Measurements from ENCODE around the gene ABI2. TPM values are rescaled to one million over a fixed set of nuclear protein-coding genes. Genes with fewer than 3 reads are reported as not detected.
"Not testable (repeated sequence)": the region's sequence is repeated elsewhere in the genome, so short reads cannot be mapped to it uniquely, and the experiment has no call there.

ABI2 gene
- 10 to 100 TPM; 19.8 to 25.1 (median 22.8) TPM for total RNA-seq

DNA sequence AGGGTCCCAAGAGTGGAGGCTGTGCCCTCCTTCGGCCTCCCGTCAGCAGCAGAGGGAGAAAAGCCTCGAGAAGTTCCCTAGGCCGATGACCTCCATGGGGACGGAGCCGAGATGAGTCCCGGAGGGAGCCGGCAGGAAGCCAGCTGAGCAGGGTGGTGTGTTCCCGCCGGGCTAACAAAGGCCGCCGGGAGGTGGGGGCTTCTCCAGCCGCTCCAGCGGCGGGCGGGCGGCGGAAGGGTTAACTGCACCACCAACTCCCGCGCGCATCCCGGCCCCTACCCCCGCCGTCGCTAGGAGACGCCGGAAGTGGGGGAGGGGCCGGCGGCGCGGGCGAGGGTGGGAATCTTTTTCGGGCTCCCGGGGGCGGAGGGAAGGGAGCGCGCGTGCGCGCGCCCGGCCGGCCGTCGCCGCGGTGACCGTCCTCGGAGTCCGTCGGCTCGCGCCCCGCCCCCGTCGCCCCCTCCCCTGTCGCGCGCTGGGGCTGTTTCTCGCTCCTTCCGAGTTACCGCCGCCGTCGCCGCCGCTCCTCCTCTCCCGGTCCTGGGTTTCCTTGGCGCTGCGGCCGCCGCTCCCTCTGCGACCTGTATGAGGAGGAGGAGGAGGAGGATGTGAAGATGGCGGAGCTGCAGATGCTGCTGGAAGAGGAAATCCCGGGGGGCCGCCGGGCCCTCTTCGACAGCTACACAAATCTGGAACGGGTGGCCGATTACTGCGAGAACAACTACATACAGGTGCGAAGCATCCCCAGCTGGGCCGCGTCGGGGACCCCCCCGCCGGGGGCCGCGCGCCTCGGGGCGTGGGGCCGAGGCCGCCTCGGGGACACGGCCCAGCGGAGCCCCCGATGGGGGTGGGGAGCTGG is at the start of gene ABI2:
Gene ABI2 (plus strand): TSS at position 494 of the 859 bp plus-strand sequence. CDS start 121 bp downstream, at position 615.
- DNase-seq (ENCODE audit: low spot score) (peak; percentile 64), ATAC-seq (ENCODE audit: low FRiP score) (peak; percentile 92)
- no peak for TF ChIP-seq CTCF (IDR thresholded peaks at IDR 0.05)

- ATAC-seq (ENCODE audit: low FRiP score) (no peak), DNase-seq (ENCODE audit: low spot score) (no peak)
- TF ChIP-seq CTCF (IDR thresholded peaks at IDR 0.05), result no peak
Measured at GRCh38 chr2:203279288-203279687, 48.9 kb upstream of the ABI2 start.

- no peak for ATAC-seq (ENCODE audit: low FRiP score)
- TF ChIP-seq CTCF (IDR thresholded peaks at IDR 0.05), result no peak
- DNase-seq (ENCODE audit: low spot score), result no peak
Measured at GRCh38 chr2:203280428-203281064, 47.6 kb upstream of the ABI2 start.

- ATAC-seq (ENCODE audit: low FRiP score), result no peak
- no peak for TF ChIP-seq CTCF (IDR thresholded peaks at IDR 0.05)
- DNase-seq (ENCODE audit: low spot score), result no peak
Measured at GRCh38 chr2:203282101-203282500, 46.1 kb upstream of the ABI2 start.

- ATAC-seq (ENCODE audit: low FRiP score) (no peak), DNase-seq (ENCODE audit: low spot score) (no peak)
- no peak for TF ChIP-seq CTCF (IDR thresholded peaks at IDR 0.05)
Measured at GRCh38 chr2:203286532-203286931, 41.7 kb upstream of the ABI2 start.

DNA sequence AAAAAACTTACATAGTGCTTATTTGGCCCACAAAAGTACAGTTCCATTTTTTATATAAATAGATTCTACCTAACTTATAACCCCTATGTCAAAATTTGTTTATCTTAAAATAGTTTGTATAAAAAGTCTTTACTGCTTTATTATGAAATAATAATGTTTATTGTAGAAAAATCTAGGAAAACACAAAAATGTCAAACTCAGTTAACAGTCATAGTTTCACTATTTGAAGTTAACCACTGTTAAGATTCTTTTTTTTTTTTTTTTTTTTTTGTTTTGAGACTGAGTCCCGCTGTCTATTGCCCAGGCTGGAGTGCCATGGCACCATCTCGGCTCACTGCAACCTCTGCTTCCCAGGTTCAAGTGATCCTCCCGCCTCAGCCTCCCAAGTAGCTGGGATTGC is 26.5 kb upstream of the ABI2 start:
- no peak for TF ChIP-seq CTCF (IDR thresholded peaks at IDR 0.05)
- ATAC-seq (ENCODE audit: low FRiP score) (no peak), DNase-seq (ENCODE audit: low spot score) (no peak)

DNA sequence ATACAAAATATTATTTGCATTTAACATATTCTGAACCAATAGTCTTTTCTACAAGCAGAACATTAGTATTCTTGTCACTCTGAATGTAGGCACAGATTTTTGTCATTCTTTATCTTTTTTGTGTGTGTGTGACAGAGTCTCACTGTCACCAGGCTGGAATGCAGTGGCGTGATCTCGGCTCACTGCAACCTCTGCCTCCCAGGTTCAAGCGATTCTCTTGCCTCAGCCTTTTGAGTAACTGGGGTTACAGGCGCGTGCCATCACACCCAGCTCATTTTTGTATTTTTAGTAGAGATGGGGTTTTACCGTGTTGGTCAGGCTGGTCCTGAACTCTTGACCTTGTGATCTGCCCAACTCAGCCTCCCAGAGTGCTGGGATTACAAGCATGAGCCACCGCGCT is 25.6 kb upstream of the ABI2 start:
- DNase-seq (ENCODE audit: low spot score); ATAC-seq (ENCODE audit: low FRiP score): not testable (repeated sequence)
